ENCODE data around the gene SAE1. TPM values are rescaled to one million over a fixed set of nuclear protein-coding genes. Genes with fewer than 3 reads are reported as not detected.

The SAE1 gene
- total and polyA plus RNA-seq, 2 experiments from 2014 or later = 97.2 to 112 TPM

GRCh38 chr19:47097396-47098201, 33.0 kb upstream of the SAE1 start:
- Histone ChIP-seq H3K79me2 (peaks cover 90% of the 10 kb centered on the region), H2AFZ (no peak overlapping the region), H3K4me1 (ENCODE audit: insufficient read depth) (peaks cover 67% of the 10 kb centered on the region)

GRCh38 chr19:47098608-47099007, 32.0 kb upstream of the SAE1 start:
- no peaks in the 10 kb centered on the region for H3K27me3 ChIP-seq
- no peak overlapping the region for H3K4me3 ChIP-seq
- no peak overlapping the region for H3K4me2 ChIP-seq
- no peak overlapping the region for H2AFZ ChIP-seq
- no peaks in the 10 kb centered on the region for H3K9me2 ChIP-seq (replicated peaks; ENCODE audit: insufficient read depth)
- peaks cover 3% of the 10 kb centered on the region for H4K20me1 ChIP-seq (ENCODE audit: insufficient read depth, poor library complexity, severe bottlenecking)
- no peak for DNase-seq (ENCODE audit: low spot score)
- 96% methylated on average over 6 of the region's 6 CpGs for WGBS (ENCODE audit: low lambda C conversion rate, missing lambda C conversion rate)
- H3K9me3 ChIP-seq (ENCODE audit: low read depth) = no peaks in the 10 kb centered on the region
- no peaks in the 10 kb centered on the region for H3K36me3 ChIP-seq (replicated peaks; ENCODE audit: insufficient read depth, low read depth)
- TF ChIP-seq EZH2 (IDR thresholded peaks at IDR 0.05; ENCODE audit: borderline replicate concordance) = no peak
- no peak for TF ChIP-seq EZH2phosphoT487 (IDR thresholded peaks at IDR 0.05; ENCODE audit: low read depth, severe bottlenecking, unreplicated experiment)
- TF ChIP-seq, protein P1, sequence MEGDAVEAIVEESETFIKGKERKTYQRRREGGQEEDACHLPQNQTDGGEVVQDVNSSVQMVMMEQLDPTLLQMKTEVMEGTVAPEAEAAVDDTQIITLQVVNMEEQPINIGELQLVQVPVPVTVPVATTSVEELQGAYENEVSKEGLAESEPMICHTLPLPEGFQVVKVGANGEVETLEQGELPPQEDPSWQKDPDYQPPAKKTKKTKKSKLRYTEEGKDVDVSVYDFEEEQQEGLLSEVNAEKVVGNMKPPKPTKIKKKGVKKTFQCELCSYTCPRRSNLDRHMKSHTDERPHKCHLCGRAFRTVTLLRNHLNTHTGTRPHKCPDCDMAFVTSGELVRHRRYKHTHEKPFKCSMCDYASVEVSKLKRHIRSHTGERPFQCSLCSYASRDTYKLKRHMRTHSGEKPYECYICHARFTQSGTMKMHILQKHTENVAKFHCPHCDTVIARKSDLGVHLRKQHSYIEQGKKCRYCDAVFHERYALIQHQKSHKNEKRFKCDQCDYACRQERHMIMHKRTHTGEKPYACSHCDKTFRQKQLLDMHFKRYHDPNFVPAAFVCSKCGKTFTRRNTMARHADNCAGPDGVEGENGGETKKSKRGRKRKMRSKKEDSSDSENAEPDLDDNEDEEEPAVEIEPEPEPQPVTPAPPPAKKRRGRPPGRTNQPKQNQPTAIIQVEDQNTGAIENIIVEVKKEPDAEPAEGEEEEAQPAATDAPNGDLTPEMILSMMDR (IDR thresholded peaks at IDR 0.05; ENCODE audit: poor library complexity) = no peak
- H3K27ac ChIP-seq = peak overlapping the region; percentile 100
- H3K79me2 ChIP-seq = peaks cover 90% of the 10 kb centered on the region
- peaks cover 66% of the 10 kb centered on the region for H3K4me1 ChIP-seq (ENCODE audit: insufficient read depth)

More at GRCh38 chr19:47097396-47098201, 33.0 kb upstream of the SAE1 start:
- Histone ChIP-seq H3K4me2 (no peak overlapping the region), H3K4me3 (no peak overlapping the region), H4K20me1 (ENCODE audit: insufficient read depth, poor library complexity, severe bottlenecking) (peaks cover 3% of the 10 kb centered on the region), H3K9me3 (ENCODE audit: low read depth) (no peaks in the 10 kb centered on the region), H3K36me3 (replicated peaks; ENCODE audit: insufficient read depth, low read depth) (no peaks in the 10 kb centered on the region), H3K9me2 (replicated peaks; ENCODE audit: insufficient read depth) (no peaks in the 10 kb centered on the region), H3K27me3 (no peaks in the 10 kb centered on the region), H3K27ac (peak overlapping the region; percentile 100)
- no peak for TF ChIP-seq EZH2 (IDR thresholded peaks at IDR 0.05; ENCODE audit: borderline replicate concordance)
- TF ChIP-seq EZH2phosphoT487 (IDR thresholded peaks at IDR 0.05; ENCODE audit: low read depth, severe bottlenecking, unreplicated experiment) = no peak
- TF ChIP-seq, protein P1 (IDR thresholded peaks at IDR 0.05; ENCODE audit: poor library complexity) = no peak
- no peak for DNase-seq (ENCODE audit: low spot score)
- WGBS (ENCODE audit: low lambda C conversion rate, missing lambda C conversion rate) = 88% methylated on average over 31 of the region's 31 CpGs

GRCh38 chr19:47099576-47100050, 31.0 kb upstream of the SAE1 start:
- TF ChIP-seq, protein P1 (IDR thresholded peaks at IDR 0.05; ENCODE audit: poor library complexity) = no peak
- TF ChIP-seq EZH2phosphoT487 (IDR thresholded peaks at IDR 0.05; ENCODE audit: low read depth, severe bottlenecking, unreplicated experiment) (no peak), EZH2 (IDR thresholded peaks at IDR 0.05; ENCODE audit: borderline replicate concordance) (no peak)

More at GRCh38 chr19:47099576-47100050, 31.0 kb upstream of the SAE1 start:
- Histone ChIP-seq H3K36me3 (replicated peaks; ENCODE audit: insufficient read depth, low read depth) (no peaks in the 10 kb centered on the region), H2AFZ (no peak overlapping the region), H3K27ac (peak overlapping the region; percentile 100), H3K4me1 (ENCODE audit: insufficient read depth) (peaks cover 56% of the 10 kb centered on the region), H3K9me2 (replicated peaks; ENCODE audit: insufficient read depth) (no peaks in the 10 kb centered on the region), H3K27me3 (no peaks in the 10 kb centered on the region), H3K79me2 (peaks cover 90% of the 10 kb centered on the region), H3K4me2 (peak overlapping the region; percentile 48), H3K4me3 (no peak overlapping the region), H4K20me1 (ENCODE audit: insufficient read depth, poor library complexity, severe bottlenecking) (peaks cover 3% of the 10 kb centered on the region), H3K9me3 (ENCODE audit: low read depth) (no peaks in the 10 kb centered on the region)
- 71% methylated on average over 6 of the region's 6 CpGs for WGBS (ENCODE audit: low lambda C conversion rate, missing lambda C conversion rate)
- DNase-seq (ENCODE audit: low spot score) = no peak

Measured in hepatocyte (in vitro differentiated cells).